IMR-90 (cell line): ENCODE data around the gene PGR. TPM values are rescaled to one million over a fixed set of nuclear protein-coding genes. Genes with fewer than 3 reads are reported as not detected.

Experiments
- ATAC-seq: fragments of 200-7000 bp; cut with Tn5 transposase; 2 replicates; pipeline ENCODE4 v1.9.1; 2020; ENCODE audit warnings: low read depth, mild to moderate bottlenecking, moderate library complexity
- BruUV-seq: library from RNA; stranded (reverse); fragments of 400-500 nt; replicated peaks from 2 replicates; lab custom pipeline; 2021; lab: Mats Ljungman, UMichigan
- CTCF ChIA-PET: fragments of 300-600 bp; formaldehyde crosslinking; extraction: SDS; loops from one replicate; lab custom pipeline; 2021; ENCODE audit warnings: antibody characterized with exemption; lab: Yijun Ruan, JAX
- POLR2A ChIA-PET: fragments of 300-600 bp; sonication (Branson Sonifier 250); formaldehyde crosslinking; loops from one replicate; lab custom pipeline; 2022; ENCODE audit warnings: antibody characterized with exemption; ENCODE audit not compliant: unreplicated experiment; lab: Charles Lee
- DNase-seq: peaks from one replicate; pipeline ENCODE4 v3.0.0; 2013
- H2AFZ ChIP-seq: replicated peaks from 2 replicates; pipeline ENCODE3; 2013; ENCODE audit warnings: low read length, mild to moderate bottlenecking; ENCODE audit not compliant: poor library complexity
- H2AK5ac ChIP-seq: 2 replicates; pipeline ENCODE4 v1.6.1; 2013; ENCODE audit warnings: low read depth, low read length, inconsistent platforms
- H2AK9ac ChIP-seq: replicated peaks from 2 replicates; pipeline ENCODE3; 2013; ENCODE audit warnings: mild to moderate bottlenecking, low read depth, low read length, moderate library complexity; ENCODE audit not compliant: poor library complexity
- H2BK120ac ChIP-seq: 2 replicates; pipeline ENCODE4 v1.6.1; 2013; ENCODE audit warnings: low read depth, low read length, inconsistent platforms
- H2BK15ac ChIP-seq: 3 replicates; pipeline ENCODE4 v1.6.1; 2013; ENCODE audit warnings: low read depth, low read length, inconsistent platforms
- H2BK20ac ChIP-seq: 2 replicates; pipeline ENCODE4 v1.6.1; 2013; ENCODE audit warnings: low read depth, mild to moderate bottlenecking, inconsistent platforms, low read length, moderate library complexity
- H2BK5ac ChIP-seq: 2 replicates; pipeline ENCODE4 v1.6.1; 2013; ENCODE audit warnings: mild to moderate bottlenecking, low read depth, low read length, inconsistent platforms; ENCODE audit not compliant: poor library complexity, severe bottlenecking
- H3K14ac ChIP-seq: replicated peaks from 2 replicates; pipeline ENCODE4 v1.6.1; 2013; ENCODE audit warnings: low read depth, low read length, inconsistent platforms
- H3K18ac ChIP-seq: 2 replicates; pipeline ENCODE4 v1.6.1; 2013; ENCODE audit warnings: low read depth, low read length, control low read depth
- H3K23ac ChIP-seq: 2 replicates; pipeline ENCODE4 v1.6.1; 2013; ENCODE audit warnings: low read depth, low read length, inconsistent platforms
- H3K27ac ChIP-seq: 2 replicates; pipeline ENCODE4 v1.5.1; 2013; ENCODE audit warnings: mild to moderate bottlenecking, control low read depth, low read length; ENCODE audit not compliant: insufficient read depth
- H3K27me3 ChIP-seq: 2 replicates; pipeline ENCODE4 v1.6.1; 2013; ENCODE audit warnings: low read length; ENCODE audit not compliant: control insufficient read depth, insufficient read depth
- H3K36me3 ChIP-seq: 2 replicates; pipeline ENCODE4 v1.6.1; 2013; ENCODE audit warnings: low read length, mixed read lengths; ENCODE audit not compliant: control insufficient read depth, insufficient read depth
- H3K4ac ChIP-seq: 2 replicates; pipeline ENCODE4 v1.6.1; 2013; ENCODE audit warnings: low read depth, low read length, inconsistent platforms
- H3K4me1 ChIP-seq: 2 replicates; pipeline ENCODE4 v1.6.1; 2013; ENCODE audit warnings: low read length, mixed read lengths; ENCODE audit not compliant: control insufficient read depth, insufficient read depth
- H3K4me2 ChIP-seq: 2 replicates; pipeline ENCODE4 v1.6.1; 2013; ENCODE audit warnings: low read depth, mild to moderate bottlenecking, control low read depth, low read length, moderate library complexity
- H3K4me3 ChIP-seq: 2 replicates; pipeline ENCODE4 v1.5.1; 2013; ENCODE audit warnings: low read depth, mild to moderate bottlenecking, control low read depth, low read length, moderate library complexity; ENCODE audit not compliant: insufficient read depth
- H3K56ac ChIP-seq: 2 replicates; pipeline ENCODE4 v1.6.1; 2013; ENCODE audit warnings: low read length, inconsistent platforms; ENCODE audit not compliant: insufficient read depth; ENCODE audit errors: extremely low read depth
- H3K79me1 ChIP-seq, 2 experiments: 2 replicates each; pipeline ENCODE4 v1.6.1; 2013; ENCODE audit warnings: low read length in 2 of 2, inconsistent platforms in 1 of 2, low read depth in 1 of 2
- H3K9ac ChIP-seq: 2 replicates; pipeline ENCODE4 v1.6.1; 2013; ENCODE audit warnings: low read depth, low read length, control low read depth
- H3K9me1 ChIP-seq: 2 replicates; pipeline ENCODE4 v1.6.1; 2013; ENCODE audit warnings: low read length, inconsistent platforms; ENCODE audit not compliant: insufficient read depth
- H3K9me3 ChIP-seq: 2 replicates; pipeline ENCODE4 v1.6.1; 2013; ENCODE audit warnings: low read length; ENCODE audit not compliant: control insufficient read depth, insufficient read depth
- H4K20me1 ChIP-seq: 2 replicates; pipeline ENCODE4 v1.6.1; 2013; ENCODE audit warnings: low read length, inconsistent platforms; ENCODE audit not compliant: insufficient read depth
- H4K5ac ChIP-seq: 2 replicates; pipeline ENCODE4 v1.6.1; 2013; ENCODE audit warnings: mild to moderate bottlenecking, low read depth, low read length, control low read depth
- H4K8ac ChIP-seq, 2 experiments: 2 replicates each; pipeline ENCODE4 v1.6.1; 2013; ENCODE audit warnings: low read depth in 2 of 2, low read length in 2 of 2, control low read depth in 1 of 2, inconsistent platforms in 1 of 2
- H4K91ac ChIP-seq: 2 replicates; pipeline ENCODE4 v1.6.1; 2013; ENCODE audit warnings: low read depth, low read length, inconsistent platforms; ENCODE audit not compliant: insufficient read depth
- CTCF ChIP-seq: conservative IDR thresholded peaks from 2 replicates; pipeline ENCODE4 v1.5.1; 2012; ENCODE audit warnings: mild to moderate bottlenecking, low read depth, low read length, improper control_type of control experiment
- NFE2L2 ChIP-seq: fragments of 150-350 bp; IDR thresholded peaks from 2 replicates; pipeline ENCODE4 v1.6.1; 2016; ENCODE audit warnings: low read depth, mild to moderate bottlenecking, low read length
- USF2 ChIP-seq: fragments of 150-350 bp; IDR thresholded peaks from 2 replicates; pipeline ENCODE4 v1.6.1; 2017; ENCODE audit warnings: mild to moderate bottlenecking, antibody characterized with exemption, low read length, low read depth
- WGBS, 2 experiments: methylation state at CpG; one replicate each; pipeline versions ENCODE4 v1.1.5 to v1.1.7; 2013; ENCODE audit warnings: missing lambda C conversion rate in 2 of 2; ENCODE audit not compliant: insufficient read length in 1 of 2; ENCODE audit errors: extremely low coverage in 2 of 2; 5-methylcytosine and 5-hydroxymethylcytosine counted together
- dilution Hi-C: fragments of 300-500 bp; cut with HindIII; formaldehyde crosslinking; loops from one replicate; pipeline ENCODE4 v1.14.3; 2018; ENCODE audit warnings: low sequenced_read_pairs; ENCODE audit not compliant: unreplicated experiment
- in situ Hi-C: fragments of 300-500 bp; cut with MboI; formaldehyde crosslinking; loops from 3 replicates; pipeline ENCODE4 v1.14.3; 2019; ENCODE audit warnings: low sequenced_read_pairs, inconsistent platforms, mixed read lengths
- intact Hi-C: fragments of 100-400 bp; cut with micrococcal nuclease; formaldehyde crosslinking; loops from 2 replicates; pipeline ENCODE4 v1.10.0; 2022
- polyA plus RNA-seq, 3 experiments: library from polyadenylated mRNA; depleted of rRNA; stranded (reverse); fragments of >200 nt; gene quantifications; 2 replicates each; pipeline ENCODE4 v1.2.3, GENCODE V29; 2012; ENCODE audit warnings: low replicate concordance in 1 of 3
- total RNA-seq: library from RNA; depleted of rRNA; stranded (reverse); fragments of >200 nt; gene quantifications from 2 replicates; pipeline ENCODE4 v1.2.3, GENCODE V29; 2012

The PGR gene
- total and polyA plus RNA-seq, 2 of the 4 experiments (the other 2 are of a cell fraction): under 0.01 TPM; not detected in 1

GRCh38 chr11:101049813-101050212 is 79.8 kb downstream of the PGR start:
- intact Hi-C loops: no loop called here
- no peak overlapping the region for H2BK5ac ChIP-seq
- dilution Hi-C loops: no loop called here
- no peak overlapping the region for H4K5ac ChIP-seq
- ChIA-PET POLR2A (no interaction called here), CTCF (no interaction called here)
- no peaks in the 10 kb centered on the region for H3K27me3 ChIP-seq
- no TSS peak for BruUV-seq
- no peak overlapping the region for H3K4me2 ChIP-seq
- H2BK20ac ChIP-seq: no peak overlapping the region
- no peaks in the 10 kb centered on the region for H3K9me3 ChIP-seq
- no peak overlapping the region for H3K27ac ChIP-seq
- H2BK15ac ChIP-seq: no peak overlapping the region
- H4K91ac ChIP-seq: no peak overlapping the region
- no peaks in the 10 kb centered on the region for H3K79me1 ChIP-seq
- ATAC-seq (no peak), DNase-seq (no peak)
- no peak overlapping the region for H3K9ac ChIP-seq
- H4K20me1 ChIP-seq: no peaks in the 10 kb centered on the region
- in situ Hi-C loops: no loop called here
- no peak overlapping the region for H3K23ac ChIP-seq
- no peaks in the 10 kb centered on the region for H3K36me3 ChIP-seq
- H3K14ac ChIP-seq: no peak overlapping the region
- no peak overlapping the region for H3K4ac ChIP-seq
- no peak overlapping the region for H4K8ac ChIP-seq
- no peak overlapping the region for H2AFZ ChIP-seq
- no peaks in the 10 kb centered on the region for H3K9me1 ChIP-seq
- H2AK5ac ChIP-seq: no peak overlapping the region
- H3K56ac ChIP-seq: no peak overlapping the region
- no CpG with 5 or more reads among the region's 2 CpGs for WGBS, 2 experiments
- no peak overlapping the region for H3K18ac ChIP-seq
- H2BK120ac ChIP-seq: no peak overlapping the region
- no peak for TF ChIP-seq NFE2L2
- no peak for TF ChIP-seq CTCF
- no peak for TF ChIP-seq USF2
- no peaks in the 10 kb centered on the region for H3K4me1 ChIP-seq
- no peak overlapping the region for H3K4me3 ChIP-seq
- no peak overlapping the region for H2AK9ac ChIP-seq
